ENCODE measurements around the gene EFCAB11. TPM values are rescaled to one million over a fixed set of nuclear protein-coding genes. Genes with fewer than 3 reads are reported as not detected.

The EFCAB11 gene
- total and polyA plus RNA-seq, 8 donors = 5.3 to 13.9 (median 11.3) TPM

- Histone ChIP-seq H3K36me3 (no peaks in the 10 kb centered on the region), H3K4me3 (no peak overlapping the region), H3K4me1 (peaks cover 0 to 3% of the 10 kb centered on the region in 2 donors), H3K9me3 (peaks cover 0 to 11% of the 10 kb centered on the region in 2 donors), H3K27me3 (no peaks in the 10 kb centered on the region), H3K27ac (no peak overlapping the region)
- ATAC-seq (no peak), DNase-seq (no peak)
- intact Hi-C loops (cut with DNase I) = no loop called here
- TF ChIP-seq CTCF (IDR thresholded peaks at IDR 0.05) = no peak
Observed at GRCh38 chr14:89746135-89746534, 208.4 kb downstream of the EFCAB11 start.

Other genes starting within 250 kb of the EFCAB11 start
- 1 to 10 TPM; 8.8 to 9.1 TPM for gene TDP1, start 1.2 kb upstream of the EFCAB11 start, total RNA-seq
- 10 to 100 TPM; 14.0 to 20.8 (median 17.4) TPM for gene TDP1, start 1.2 kb upstream of the EFCAB11 start, polyA plus RNA-seq (ENCODE audit: insufficient read length in 6 of 6)
- gene KCNK13, start 107.3 kb upstream of the EFCAB11 start, total RNA-seq = 1 to 10 TPM in 1 of 2 donors, under 1 TPM in 1; 0.32 to 2.8 TPM
- gene KCNK13, start 107.3 kb upstream of the EFCAB11 start, polyA plus RNA-seq (ENCODE audit: insufficient read length in 6 of 6) = under 1 TPM; 0.15 to 0.25 (median 0.21) TPM